Thoracic aorta (tissue), 2 donors: ENCODE measurements around the gene BCL2. TPM values are rescaled to one million over a fixed set of nuclear protein-coding genes. Genes with fewer than 3 reads are reported as not detected.

Experiments used
- ATAC-seq: fragments of 150-250 bp; one replicate; pipeline ENCODE4 v1.8.0; 2017; ENCODE audit warnings: low read depth; ENCODE audit not compliant: insufficient number of reproducible peaks, low FRiP score
- DNase-seq: peaks from one replicate; pipeline ENCODE4 v3.0.0-alpha.2; 2020; ENCODE audit warnings: low spot score
- H3K27ac ChIP-seq, 2 donors: fragments of 200-600 bp; sonication (generic); 1 replicate in 1 of 2; 2 replicates in 1 of 2; pipeline ENCODE4 v1.5.1; 2016; ENCODE audit warnings: mild to moderate bottlenecking in 2 of 2, moderate library complexity in 2 of 2
- H3K27me3 ChIP-seq: fragments of 200-600 bp; sonication (generic); replicated peaks from 2 replicates; pipeline ENCODE4 v1.6.0; 2016; ENCODE audit warnings: mild to moderate bottlenecking; ENCODE audit not compliant: insufficient read depth
- H3K36me3 ChIP-seq: fragments of 200-600 bp; sonication (generic); one replicate; pipeline ENCODE4 v1.5.1; 2016
- H3K4me1 ChIP-seq, 2 donors: fragments of 200-600 bp; sonication (generic); 1 replicate in 1 of 2; 2 replicates in 1 of 2; pipeline versions ENCODE4 v1.5.1 to v1.6.0; 2016; ENCODE audit warnings: low read depth in 2 of 2, mild to moderate bottlenecking in 1 of 2; ENCODE audit not compliant: control insufficient read depth in 1 of 2
- H3K4me3 ChIP-seq: fragments of 200-600 bp; sonication (generic); 2 replicates; pipeline ENCODE4 v1.5.1; 2016; ENCODE audit warnings: mild to moderate bottlenecking
- H3K9me3 ChIP-seq: fragments of 200-600 bp; sonication (generic); 2 replicates; pipeline ENCODE4 v1.5.1; 2016
- total RNA-seq, 2 donors: library from RNA; depleted of rRNA; stranded (reverse); fragments of >200 nt; gene quantifications; one replicate each; pipeline versions ENCODE4 v1.1.0 to v1.2.3, GENCODE V29; 2016
- TF ChIP-seq, protein P1 (sequence below): fragments of 200-600 bp; sonication (generic); IDR thresholded peaks from one replicate; pipeline ENCODE4 v1.5.1; 2019; ENCODE audit warnings: antibody characterized with exemption

BCL2 gene
- total RNA-seq, 2 donors from 2014 or later = 22.9 to 29.3 TPM

DNA sequence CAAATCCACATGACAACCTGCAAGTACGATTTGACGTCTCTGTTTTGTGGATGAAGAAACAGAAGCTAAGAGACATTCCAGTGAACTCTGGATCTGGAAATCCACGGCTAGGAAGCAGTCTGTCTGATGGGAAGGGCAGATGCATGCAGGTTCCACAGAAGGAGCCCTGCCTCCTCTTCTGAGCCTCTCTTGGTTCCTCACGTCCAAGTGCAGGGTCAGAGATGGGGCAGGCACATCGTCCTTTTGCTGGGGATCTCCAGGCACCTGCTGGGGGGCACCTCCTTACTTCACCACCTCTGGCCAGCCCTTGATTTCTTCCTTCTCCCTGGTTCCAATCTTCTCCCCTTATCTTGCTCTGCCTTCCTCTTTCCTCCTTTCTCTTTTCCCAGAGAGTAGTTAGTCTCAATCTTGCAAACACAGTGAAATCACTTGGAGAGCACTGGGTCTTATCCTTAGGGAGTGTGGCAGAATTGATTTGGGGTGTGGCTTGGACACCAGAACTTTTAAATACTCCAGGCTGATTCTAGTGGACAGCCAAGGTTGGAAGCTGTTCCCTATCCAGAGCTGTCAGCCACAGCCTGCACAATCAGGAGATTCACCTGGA, 137.8 kb downstream of the BCL2 start:
- no peak overlapping the region for H3K27ac ChIP-seq
- TF ChIP-seq, protein P1, sequence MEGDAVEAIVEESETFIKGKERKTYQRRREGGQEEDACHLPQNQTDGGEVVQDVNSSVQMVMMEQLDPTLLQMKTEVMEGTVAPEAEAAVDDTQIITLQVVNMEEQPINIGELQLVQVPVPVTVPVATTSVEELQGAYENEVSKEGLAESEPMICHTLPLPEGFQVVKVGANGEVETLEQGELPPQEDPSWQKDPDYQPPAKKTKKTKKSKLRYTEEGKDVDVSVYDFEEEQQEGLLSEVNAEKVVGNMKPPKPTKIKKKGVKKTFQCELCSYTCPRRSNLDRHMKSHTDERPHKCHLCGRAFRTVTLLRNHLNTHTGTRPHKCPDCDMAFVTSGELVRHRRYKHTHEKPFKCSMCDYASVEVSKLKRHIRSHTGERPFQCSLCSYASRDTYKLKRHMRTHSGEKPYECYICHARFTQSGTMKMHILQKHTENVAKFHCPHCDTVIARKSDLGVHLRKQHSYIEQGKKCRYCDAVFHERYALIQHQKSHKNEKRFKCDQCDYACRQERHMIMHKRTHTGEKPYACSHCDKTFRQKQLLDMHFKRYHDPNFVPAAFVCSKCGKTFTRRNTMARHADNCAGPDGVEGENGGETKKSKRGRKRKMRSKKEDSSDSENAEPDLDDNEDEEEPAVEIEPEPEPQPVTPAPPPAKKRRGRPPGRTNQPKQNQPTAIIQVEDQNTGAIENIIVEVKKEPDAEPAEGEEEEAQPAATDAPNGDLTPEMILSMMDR = no peak
- H3K36me3 ChIP-seq = no peaks in the 10 kb centered on the region
- ATAC-seq (no peak), DNase-seq (no peak)
- H3K4me1 ChIP-seq = peaks cover 12 to 63% of the 10 kb centered on the region in 2 donors
- no peaks in the 10 kb centered on the region for H3K27me3 ChIP-seq
- no peaks in the 10 kb centered on the region for H3K9me3 ChIP-seq
- no peak overlapping the region for H3K4me3 ChIP-seq

DNA sequence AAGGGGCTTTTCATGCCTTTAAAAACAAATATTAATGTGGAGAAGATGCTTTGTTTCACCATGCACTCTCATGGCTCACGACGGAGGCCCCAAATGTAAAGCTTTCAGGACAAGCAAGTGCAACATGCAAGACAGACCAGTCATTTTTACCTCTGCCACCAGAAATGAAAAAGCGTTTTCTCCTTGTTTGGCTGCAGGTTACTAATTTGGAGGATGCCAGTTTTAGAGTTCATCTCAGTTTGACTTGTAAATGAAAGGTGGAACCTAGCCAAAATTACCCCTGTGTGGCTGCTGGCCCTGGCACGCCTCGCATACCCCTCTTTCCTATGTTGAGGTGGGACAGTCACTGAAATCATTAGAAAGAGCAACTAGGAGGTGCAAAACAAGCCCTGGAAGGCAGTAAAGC, 138.6 kb downstream of the BCL2 start:
- ATAC-seq (no peak), DNase-seq (no peak)
- TF ChIP-seq, protein P1 = no peak
- Histone ChIP-seq H3K27ac (no peak overlapping the region), H3K36me3 (no peaks in the 10 kb centered on the region), H3K9me3 (no peaks in the 10 kb centered on the region), H3K4me3 (no peak overlapping the region), H3K27me3 (no peaks in the 10 kb centered on the region), H3K4me1 (peaks cover 12 to 61% of the 10 kb centered on the region in 2 donors)

DNA sequence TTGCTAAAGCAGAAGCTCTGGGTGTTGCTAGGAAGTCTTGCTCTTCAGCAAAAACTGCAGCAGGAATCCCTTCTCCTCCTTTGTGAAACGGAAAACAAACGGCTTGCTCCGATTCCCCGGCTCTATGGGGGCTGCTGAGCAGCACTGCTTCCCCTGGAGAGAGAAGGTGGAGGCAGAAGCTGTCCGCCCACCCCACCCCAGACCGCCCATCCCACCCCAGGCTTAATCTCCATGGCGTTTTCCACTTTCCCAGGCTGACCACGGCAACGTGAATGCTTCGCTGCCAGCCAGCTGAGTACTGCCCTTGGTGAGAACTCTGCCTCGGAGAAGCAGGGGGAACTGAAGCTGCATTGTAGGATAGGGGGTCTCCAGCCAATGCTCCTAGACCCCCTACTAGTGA, 139.2 kb downstream of the BCL2 start:
- DNase-seq = no peak
- H3K27me3 ChIP-seq = no peaks in the 10 kb centered on the region
- no peaks in the 10 kb centered on the region for H3K36me3 ChIP-seq
- ATAC-seq = no peak
- H3K4me3 ChIP-seq = peak overlapping the region; percentile 43
- no peak overlapping the region for H3K27ac ChIP-seq
- H3K4me1 ChIP-seq = peaks cover 12 to 63% of the 10 kb centered on the region in 2 donors
- TF ChIP-seq, protein P1 = no peak
- no peaks in the 10 kb centered on the region for H3K9me3 ChIP-seq

DNA sequence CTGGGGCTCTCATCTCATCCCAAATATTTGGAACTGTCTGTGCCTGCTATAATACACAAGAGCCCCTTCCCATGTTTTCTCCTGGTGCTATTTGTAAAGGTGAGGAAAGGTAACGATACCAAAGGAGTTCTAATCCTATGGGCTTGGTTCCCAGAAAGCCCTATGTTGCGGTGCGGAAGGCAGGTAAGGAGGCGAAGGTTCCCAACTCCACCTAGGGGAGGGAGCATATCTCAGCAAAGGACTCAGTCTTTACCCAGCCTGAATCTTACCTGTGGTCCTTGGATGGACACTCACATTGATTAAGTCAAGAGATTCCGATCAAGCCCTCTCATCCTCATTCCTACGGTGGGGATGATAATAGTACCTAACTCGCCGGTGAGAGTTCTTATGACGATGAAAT, 140.1 kb downstream of the BCL2 start:
- no peaks in the 10 kb centered on the region for H3K27me3 ChIP-seq
- ATAC-seq = no peak
- no peaks in the 10 kb centered on the region for H3K9me3 ChIP-seq
- H3K36me3 ChIP-seq = no peaks in the 10 kb centered on the region
- no peak overlapping the region for H3K4me3 ChIP-seq
- TF ChIP-seq, protein P1 = no peak
- H3K4me1 ChIP-seq = peaks cover 12 to 68% of the 10 kb centered on the region in 2 donors
- DNase-seq = no peak
- no peak overlapping the region for H3K27ac ChIP-seq

DNA sequence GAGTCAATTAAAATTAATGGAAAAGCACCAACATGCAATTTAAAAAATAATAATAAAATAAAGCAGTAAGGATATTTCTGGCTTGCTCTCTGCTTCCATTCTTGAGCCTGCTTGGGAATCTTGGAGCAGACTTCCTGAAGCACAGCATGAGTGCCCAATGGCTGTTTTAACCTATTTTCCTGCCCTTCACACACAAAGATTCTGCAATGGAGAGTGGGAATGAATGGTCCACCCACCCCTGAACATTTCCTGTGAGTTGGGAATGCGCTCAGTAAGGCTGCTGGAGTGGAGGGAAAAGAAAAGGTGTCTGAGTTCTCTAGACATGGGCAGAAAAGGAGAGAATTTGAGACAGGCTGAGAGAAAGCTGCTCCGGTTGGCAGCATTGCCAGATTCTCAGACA, 140.6 kb downstream of the BCL2 start:
- no peaks in the 10 kb centered on the region for H3K27me3 ChIP-seq
- peaks cover 12 to 68% of the 10 kb centered on the region in 2 donors for H3K4me1 ChIP-seq
- peak overlapping the region; percentile 12 for H3K4me3 ChIP-seq
- DNase-seq (no peak), ATAC-seq (no peak)
- H3K27ac ChIP-seq = peak overlapping the region in 1 of 2 donors; percentile 10
- H3K36me3 ChIP-seq = no peaks in the 10 kb centered on the region
- TF ChIP-seq, protein P1 = no peak
- H3K9me3 ChIP-seq = no peaks in the 10 kb centered on the region
